Measurements from ENCODE around the gene PGBD2. TPM values are rescaled to one million over a fixed set of nuclear protein-coding genes. Genes with fewer than 3 reads are reported as not detected.
"Not testable (repeated sequence)": the region's sequence is repeated elsewhere in the genome, so short reads cannot be mapped to it uniquely, and the experiment has no call there.

The PGBD2 gene
- total RNA-seq, 4 donors from 2014 or later: 0.22 to 2.8 (median 2.0) TPM

DNA sequence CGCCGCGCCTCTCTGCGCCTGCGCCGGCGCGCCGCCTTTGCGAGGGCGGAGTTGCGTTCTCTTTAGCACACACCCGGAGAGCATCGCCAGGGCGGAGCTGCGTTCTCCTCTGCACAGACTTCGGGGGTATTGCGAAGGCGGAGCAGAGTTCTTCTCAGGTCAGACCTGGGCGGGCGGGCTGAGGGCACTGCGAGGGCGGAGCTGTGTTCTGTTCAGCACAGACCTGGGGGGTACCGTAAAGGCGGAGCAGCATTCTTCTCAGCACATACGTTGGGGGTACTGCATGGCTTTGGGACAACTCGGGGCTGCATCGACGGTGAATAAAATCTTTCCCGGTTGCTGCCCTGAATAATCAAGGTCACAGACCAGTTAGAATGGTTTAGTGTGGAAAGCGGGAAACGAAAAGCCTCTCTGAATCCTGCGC lies 39.0 kb downstream of the PGBD2 start:
- intact Hi-C loops (cut with DNase I; ENCODE audit: low total_unique reads); H3K27me3 ChIP-seq; H3K36me3 ChIP-seq; ATAC-seq; H3K4me3 ChIP-seq; H3K4me1 ChIP-seq; H3K27ac ChIP-seq; in situ Hi-C loops (cut with MboI; ENCODE audit: low sequenced_read_pairs in 4 of 4); H3K9me3 ChIP-seq: not testable (repeated sequence)
- DNase-seq: peak in 1 of 2 donors; percentile 44

DNA sequence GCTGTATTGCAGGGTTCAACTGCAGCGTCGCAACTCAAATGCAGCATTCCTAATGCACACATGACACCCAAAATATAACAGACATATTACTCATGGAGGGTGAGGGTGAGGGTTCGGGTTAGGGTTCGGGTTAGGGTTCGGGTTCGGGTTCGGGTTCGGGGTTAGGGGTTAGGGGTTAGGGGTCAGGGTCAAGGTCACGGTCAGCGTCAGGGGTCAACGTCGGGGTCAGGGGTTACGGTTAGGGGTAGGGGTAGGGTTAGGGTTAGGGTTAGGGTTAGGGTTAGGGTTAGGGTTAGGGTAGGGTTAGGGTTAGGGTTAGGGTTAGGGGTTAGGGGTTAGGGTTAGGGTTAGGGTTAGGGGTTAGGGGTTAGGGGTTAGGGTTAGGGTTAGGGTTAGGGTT lies 39.4 kb downstream of the PGBD2 start:
- H3K4me1 ChIP-seq; H3K4me3 ChIP-seq; H3K27me3 ChIP-seq; H3K9me3 ChIP-seq; intact Hi-C loops (cut with DNase I; ENCODE audit: low total_unique reads); H3K27ac ChIP-seq; in situ Hi-C loops (cut with MboI; ENCODE audit: low sequenced_read_pairs in 4 of 4); H3K36me3 ChIP-seq; ATAC-seq; DNase-seq: not testable (repeated sequence)

DNA sequence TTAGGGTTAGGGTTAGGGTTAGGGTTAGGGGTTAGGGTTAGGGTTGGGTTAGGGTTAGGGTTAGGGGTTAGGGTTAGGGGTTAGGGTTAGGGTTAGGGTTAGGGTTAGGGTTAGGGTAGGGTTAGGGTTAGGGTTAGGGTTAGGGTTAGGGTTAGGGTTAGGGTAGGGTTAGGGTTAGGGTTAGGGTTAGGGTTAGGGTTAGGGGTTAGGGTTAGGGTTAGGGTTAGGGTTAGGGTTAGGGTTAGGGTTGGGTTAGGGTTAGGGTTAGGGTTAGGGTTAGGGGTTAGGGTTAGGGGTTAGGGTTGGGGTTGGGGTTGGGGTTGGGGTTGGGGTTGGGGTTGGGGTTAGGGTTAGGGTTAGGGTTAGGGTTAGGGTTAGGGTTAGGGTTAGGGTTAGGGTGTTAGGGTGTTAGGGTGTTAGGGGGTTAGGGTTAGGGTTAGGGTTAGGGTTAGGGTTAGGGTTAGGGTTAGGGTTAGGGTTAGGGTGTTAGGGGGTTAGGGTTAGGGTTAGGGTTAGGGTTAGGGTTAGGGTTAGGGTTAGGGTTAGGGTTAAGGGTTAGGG lies 39.9 kb downstream of the PGBD2 start:
- H3K4me1 ChIP-seq; H3K4me3 ChIP-seq; DNase-seq; H3K9me3 ChIP-seq; ATAC-seq; H3K27ac ChIP-seq; H3K36me3 ChIP-seq; intact Hi-C loops (cut with DNase I; ENCODE audit: low total_unique reads); in situ Hi-C loops (cut with MboI; ENCODE audit: low sequenced_read_pairs in 4 of 4); H3K27me3 ChIP-seq: not testable (repeated sequence)

Other genes with a start within 250 kb of the PGBD2 start
- not detected for gene OR14I1, start 203.5 kb upstream of the PGBD2 start, total RNA-seq
- 1 to 10 TPM in 1 of 4 donors, not detected in 3; 1.7 TPM for gene LYPD8, start 150.5 kb upstream of the PGBD2 start, total RNA-seq
- gene SH3BP5L, start 80.3 kb upstream of the PGBD2 start, total RNA-seq: 10 to 100 TPM; 15.7 to 26.4 (median 22.8) TPM
- gene ZNF672, start 68.0 kb upstream of the PGBD2 start, total RNA-seq: 10 to 100 TPM; 41.9 to 81.0 (median 59.0) TPM
- gene ZNF692, start 47.1 kb upstream of the PGBD2 start, total RNA-seq: 10 to 100 TPM in 3 of 4 donors, 1 to 10 TPM in 1; 8.0 to 38.0 (median 13.9) TPM